ENCODE measurements around the gene SYNGR3.
"Not testable (repeated sequence)": the region's sequence is repeated elsewhere in the genome, so short reads cannot be mapped to it uniquely, and the experiment has no call there.

SYNGR3 gene

GRCh38 chr16:2028620-2029220 lies 39.0 kb downstream of the SYNGR3 start:
- DNase-seq (ENCODE audit: low read depth in 3 of 3), result no peak

- DNase-seq (ENCODE audit: low read depth in 3 of 3), result no peak
Measured at GRCh38 chr16:2029350-2029749, 39.6 kb downstream of the SYNGR3 start.

- no peak for DNase-seq (ENCODE audit: low read depth in 3 of 3)
Measured at GRCh38 chr16:2030036-2030435, 40.3 kb downstream of the SYNGR3 start.

GRCh38 chr16:2031081-2031577 lies 41.4 kb downstream of the SYNGR3 start:
- no peak for DNase-seq (ENCODE audit: low read depth in 3 of 3)

- no peak for DNase-seq (ENCODE audit: low read depth in 3 of 3)
Measured at GRCh38 chr16:2032285-2033056, 42.7 kb downstream of the SYNGR3 start.

- no peak for DNase-seq (ENCODE audit: low read depth in 3 of 3)
Measured at GRCh38 chr16:2033057-2033908, 43.5 kb downstream of the SYNGR3 start.

- not testable (repeated sequence) for DNase-seq (ENCODE audit: low read depth in 3 of 3)
Measured at GRCh38 chr16:2033909-2034695, 44.3 kb downstream of the SYNGR3 start.

GRCh38 chr16:2034696-2035430 lies 45.1 kb downstream of the SYNGR3 start:
- no peak for DNase-seq (ENCODE audit: low read depth in 3 of 3)

- DNase-seq (ENCODE audit: low read depth in 3 of 3), result no peak
Measured at GRCh38 chr16:2035431-2036199, 45.8 kb downstream of the SYNGR3 start.

- no peak for DNase-seq (ENCODE audit: low read depth in 3 of 3)
Measured at GRCh38 chr16:2036200-2036966, 46.6 kb downstream of the SYNGR3 start.

GRCh38 chr16:2037115-2037514 lies 47.3 kb downstream of the SYNGR3 start:
- DNase-seq (ENCODE audit: low read depth in 3 of 3), result no peak

- DNase-seq (ENCODE audit: low read depth in 3 of 3), result no peak
Measured at GRCh38 chr16:2037647-2038381, 48.0 kb downstream of the SYNGR3 start.

- DNase-seq (ENCODE audit: low read depth in 3 of 3), result no peak
Measured at GRCh38 chr16:2038382-2039231, 48.8 kb downstream of the SYNGR3 start.

GRCh38 chr16:2039274-2040031 lies 49.7 kb downstream of the SYNGR3 start:
- no peak for DNase-seq (ENCODE audit: low read depth in 3 of 3)

GRCh38 chr16:2040041-2040786 lies 50.4 kb downstream of the SYNGR3 start:
- DNase-seq (ENCODE audit: low read depth in 3 of 3), result no peak
